Uterus (tissue), 4 donors: ENCODE measurements around the gene MST1R. TPM values are rescaled to one million over a fixed set of nuclear protein-coding genes. Genes with fewer than 3 reads are reported as not detected.
"Not testable (repeated sequence)": the region's sequence is repeated elsewhere in the genome, so short reads cannot be mapped to it uniquely, and the experiment has no call there.

Experiments
- DNase-seq, 2 donors: peaks; one replicate each; pipeline ENCODE4 v3.0.0-alpha.2; 2019 to 2020
- H3K27ac ChIP-seq, 2 donors: fragments of 200-600 bp; sonication (generic); 1 replicate in 1 of 2; 2 replicates in 1 of 2; pipeline ENCODE4 v1.5.1; 2016 to 2018
- H3K27me3 ChIP-seq, 2 donors: fragments of 200-600 bp; sonication (generic); one replicate each; pipeline ENCODE4 v1.5.1; 2018 to 2019; ENCODE audit warnings: control low read depth in 1 of 2
- H3K36me3 ChIP-seq, 2 donors: fragments of 200-600 bp; sonication (generic); one replicate each; pipeline ENCODE4 v1.5.1; 2019; ENCODE audit warnings: control low read depth in 1 of 2
- H3K4me1 ChIP-seq, 2 donors: fragments of 200-600 bp; sonication (generic); one replicate each; pipeline ENCODE4 v1.5.1; 2018 to 2019; ENCODE audit warnings: control low read depth in 1 of 2
- H3K4me3 ChIP-seq, 2 donors: fragments of 200-600 bp; sonication (generic); 1 replicate in 1 of 2; 2 replicates in 1 of 2; pipeline ENCODE4 v1.5.1; 2018 to 2019; ENCODE audit warnings: mild to moderate bottlenecking in 1 of 2
- H3K9me3 ChIP-seq, 2 donors: fragments of 200-600 bp; sonication (generic); one replicate each; pipeline ENCODE4 v1.5.1; 2019; ENCODE audit warnings: control low read depth in 1 of 2
- POLR2A ChIP-seq, 2 donors: fragments of 450-650 bp; IDR thresholded peaks; one replicate each; pipeline ENCODE4 v1.6.1; 2016; ENCODE audit warnings: antibody characterized with exemption in 2 of 2, mild to moderate bottlenecking in 1 of 2, moderate library complexity in 1 of 2
- intact Hi-C: fragments of 100-400 bp; cut with DNase I; formaldehyde crosslinking; loops from one replicate; pipeline ENCODE4 v1.15.1; 2023; ENCODE audit warnings: low total_unique reads
- total RNA-seq, 4 donors: library from RNA; depleted of rRNA in 3 of 4; stranded (reverse); fragments of >200 nt in 3 of 4; gene quantifications; one replicate each; pipeline versions ENCODE4 v1.1.0 to v1.2.4, GENCODE V29; 2014 to 2023
- TF ChIP-seq, protein P1 (sequence below), 4 experiments: fragments of 200-600 bp in 2 of 4; fragments of 450-650 bp in 2 of 4; sonication (generic) in 2 of 4; IDR thresholded peaks; one replicate each; pipeline ENCODE4 v1.5.1; 2016 to 2019; ENCODE audit warnings: antibody characterized with exemption in 4 of 4, mild to moderate bottlenecking in 2 of 4, moderate library complexity in 1 of 4
- donor health status: DM: yes; HTN: yes; CAD: no.

Gene MST1R
- total RNA-seq, 4 donors from 2014 or later, result under 0.01 to 4.9 (median 1.5) TPM

DNA sequence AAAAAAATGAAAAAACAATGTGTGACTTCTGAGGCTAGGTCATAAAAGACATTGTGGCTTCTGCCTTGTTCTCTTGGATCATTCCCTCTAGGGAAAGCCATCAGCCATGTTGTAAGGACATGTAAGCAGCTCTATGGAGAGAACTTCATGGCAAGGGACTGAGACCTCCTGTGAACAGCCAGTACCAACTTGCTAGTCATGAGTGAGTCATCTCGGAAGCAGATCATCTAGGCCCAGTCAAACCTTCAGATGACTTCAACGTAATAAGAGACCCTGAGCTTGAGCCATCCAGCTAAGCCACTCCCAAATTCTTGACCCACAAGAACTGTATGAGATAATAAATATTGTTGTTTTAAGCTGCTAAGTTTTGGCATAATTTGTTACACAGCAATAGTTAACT, 21.0 kb upstream of the MST1R start:
- Histone ChIP-seq H3K9me3 (no peaks in the 10 kb centered on the region), H3K27me3 (no peaks in the 10 kb centered on the region), H3K36me3 (no peaks in the 10 kb centered on the region), H3K27ac (no peak overlapping the region), H3K4me1 (no peaks in the 10 kb centered on the region), H3K4me3 (no peak overlapping the region)
- no peak for DNase-seq
- no peak for TF ChIP-seq POLR2A (IDR thresholded peaks at IDR 0.05)
- TF ChIP-seq, protein P1, sequence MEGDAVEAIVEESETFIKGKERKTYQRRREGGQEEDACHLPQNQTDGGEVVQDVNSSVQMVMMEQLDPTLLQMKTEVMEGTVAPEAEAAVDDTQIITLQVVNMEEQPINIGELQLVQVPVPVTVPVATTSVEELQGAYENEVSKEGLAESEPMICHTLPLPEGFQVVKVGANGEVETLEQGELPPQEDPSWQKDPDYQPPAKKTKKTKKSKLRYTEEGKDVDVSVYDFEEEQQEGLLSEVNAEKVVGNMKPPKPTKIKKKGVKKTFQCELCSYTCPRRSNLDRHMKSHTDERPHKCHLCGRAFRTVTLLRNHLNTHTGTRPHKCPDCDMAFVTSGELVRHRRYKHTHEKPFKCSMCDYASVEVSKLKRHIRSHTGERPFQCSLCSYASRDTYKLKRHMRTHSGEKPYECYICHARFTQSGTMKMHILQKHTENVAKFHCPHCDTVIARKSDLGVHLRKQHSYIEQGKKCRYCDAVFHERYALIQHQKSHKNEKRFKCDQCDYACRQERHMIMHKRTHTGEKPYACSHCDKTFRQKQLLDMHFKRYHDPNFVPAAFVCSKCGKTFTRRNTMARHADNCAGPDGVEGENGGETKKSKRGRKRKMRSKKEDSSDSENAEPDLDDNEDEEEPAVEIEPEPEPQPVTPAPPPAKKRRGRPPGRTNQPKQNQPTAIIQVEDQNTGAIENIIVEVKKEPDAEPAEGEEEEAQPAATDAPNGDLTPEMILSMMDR (IDR thresholded peaks at IDR 0.05), result no peak
- intact Hi-C loops, result no loop called here

DNA sequence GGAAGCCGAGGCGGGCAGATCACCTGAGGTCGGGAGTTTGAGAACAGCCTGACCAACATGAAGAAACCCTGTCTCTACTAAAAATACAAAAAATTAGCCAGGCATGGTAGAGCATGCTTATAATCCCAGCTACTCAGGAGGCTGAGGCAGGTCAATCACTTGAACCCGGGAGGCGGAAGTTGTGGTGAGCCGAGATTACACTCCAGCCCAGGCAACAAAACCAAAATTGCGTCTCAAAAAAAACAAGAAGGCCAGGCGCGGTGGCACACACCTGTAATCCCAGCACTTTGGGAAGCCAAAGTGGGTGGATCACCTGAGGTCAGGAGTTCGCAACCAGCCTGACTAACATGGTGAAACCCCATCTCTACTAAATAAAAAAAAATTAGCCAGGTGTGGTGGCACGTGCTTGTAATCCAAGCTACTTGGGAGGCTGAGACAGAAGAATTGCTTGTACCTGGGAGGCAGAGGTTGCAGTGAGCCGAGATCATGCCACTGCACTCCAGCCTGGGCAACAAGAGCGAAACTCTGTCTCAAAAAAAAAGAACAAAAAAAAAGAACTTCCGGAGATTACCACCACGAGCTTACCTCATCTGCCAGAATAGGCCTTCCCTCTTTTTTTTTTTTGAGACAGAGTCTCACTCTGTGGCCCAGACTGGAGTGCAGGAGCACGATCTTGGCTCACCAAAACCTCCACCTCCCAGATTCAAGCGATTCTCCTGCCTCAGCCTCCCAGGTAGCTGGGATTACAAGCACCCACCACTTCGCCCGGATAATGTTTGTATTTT, 14.3 kb upstream of the MST1R start:
- H3K36me3 ChIP-seq, H3K9me3 ChIP-seq, DNase-seq, intact Hi-C loops, H3K4me1 ChIP-seq, H3K27me3 ChIP-seq, H3K27ac ChIP-seq, H3K4me3 ChIP-seq: not testable (repeated sequence)

- no peaks in the 10 kb centered on the region for H3K4me1 ChIP-seq
These were observed 13.0 kb upstream of the MST1R start for GRCh38 chr3:49916686-49917085.

DNA sequence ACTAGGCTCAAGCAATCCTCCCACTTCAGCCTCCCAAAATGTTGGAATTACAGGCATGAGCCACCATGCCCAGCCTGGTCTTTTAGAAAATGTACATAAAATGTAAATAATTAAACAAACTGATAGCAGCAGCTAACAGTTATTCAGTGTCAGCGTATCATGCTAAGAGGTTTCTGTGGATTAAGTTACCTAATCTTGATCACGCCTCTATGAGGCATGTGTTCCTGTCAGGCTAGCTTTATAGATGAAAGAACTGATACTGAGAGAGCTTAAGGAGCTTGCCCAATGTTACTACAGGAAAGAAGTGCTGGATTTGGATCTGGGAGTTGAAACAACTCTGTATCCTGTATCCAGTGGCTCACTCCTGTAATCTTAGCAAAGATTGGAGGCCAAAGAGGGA, 11.2 kb upstream of the MST1R start:
- DNase-seq, result no peak
- TF ChIP-seq POLR2A (IDR thresholded peaks at IDR 0.05), result no peak
- TF ChIP-seq, protein P1 (IDR thresholded peaks at IDR 0.05), result no peak
- Histone ChIP-seq H3K27me3 (no peaks in the 10 kb centered on the region), H3K36me3 (no peaks in the 10 kb centered on the region), H3K27ac (no peak overlapping the region), H3K9me3 (no peaks in the 10 kb centered on the region), H3K4me3 (no peak overlapping the region), H3K4me1 (no peaks in the 10 kb centered on the region)
- intact Hi-C loops, result no loop called here

More at GRCh38 chr3:49916686-49917085, 13.0 kb upstream of the MST1R start:
- Histone ChIP-seq H3K36me3 (no peaks in the 10 kb centered on the region), H3K27ac (no peak overlapping the region), H3K27me3 (no peaks in the 10 kb centered on the region), H3K9me3 (no peaks in the 10 kb centered on the region), H3K4me3 (no peak overlapping the region)
- no peak for DNase-seq
- intact Hi-C loops, result no loop called here
- TF ChIP-seq, protein P1 (IDR thresholded peaks at IDR 0.05), result no peak
- TF ChIP-seq POLR2A (IDR thresholded peaks at IDR 0.05), result no peak

DNA sequence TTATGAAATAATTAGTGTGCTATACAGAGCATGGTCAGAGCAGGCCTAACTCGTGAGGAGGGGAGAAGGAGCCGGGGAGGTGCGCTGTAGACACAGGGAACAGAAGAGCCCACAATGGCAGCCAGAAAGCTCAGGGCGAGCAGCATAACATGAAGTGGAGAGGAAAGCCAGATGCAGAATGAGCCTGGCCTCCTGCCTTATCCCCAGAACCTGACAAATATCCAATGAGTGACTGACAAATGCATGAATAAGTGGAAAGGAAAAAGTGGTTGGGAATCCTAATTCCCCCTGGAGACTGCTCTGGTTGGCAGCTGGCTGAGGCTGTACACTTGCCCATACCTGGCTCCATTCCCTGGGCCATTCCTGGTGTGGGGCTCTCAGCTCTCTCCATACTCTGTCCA, 9.2 kb upstream of the MST1R start:
- Histone ChIP-seq H3K4me3 (no peak overlapping the region), H3K4me1 (no peaks in the 10 kb centered on the region), H3K27me3 (no peaks in the 10 kb centered on the region), H3K36me3 (no peaks in the 10 kb centered on the region), H3K9me3 (no peaks in the 10 kb centered on the region), H3K27ac (no peak overlapping the region)
- no peak for DNase-seq
- intact Hi-C loops, result no loop called here
- TF ChIP-seq POLR2A (IDR thresholded peaks at IDR 0.05), result no peak
- TF ChIP-seq, protein P1 (IDR thresholded peaks at IDR 0.05), result no peak
